GM12878 (cell line): ENCODE results near the gene PDE9A.

Experiments used
- CEBPB ChIP-seq, 2 experiments: fragments of 150-350 bp in 1 of 2; IDR thresholded peaks; 2 replicates each; pipeline ENCODE4 v1.6.1; 2012 to 2014; ENCODE audit warnings: low read depth in 2 of 2, low read length in 2 of 2, borderline replicate concordance in 1 of 2, inconsistent platforms in 1 of 2
- EGR1 ChIP-seq, 2 experiments: IDR thresholded peaks; 1 replicate in 1 of 2; 2 replicates in 1 of 2; pipeline ENCODE4 v1.6.1; 2011 to 2012; ENCODE audit warnings: low read depth in 2 of 2, low read length in 2 of 2, borderline replicate concordance in 1 of 2, mild to moderate bottlenecking in 1 of 2, moderate library complexity in 1 of 2
- EZH2 ChIP-seq: IDR thresholded peaks from 2 replicates; pipeline ENCODE4 v1.6.1; 2012; ENCODE audit warnings: low read depth, mild to moderate bottlenecking, control low read depth, inconsistent platforms, low read length, borderline replicate concordance; ENCODE audit not compliant: control insufficient read depth
- NRF1 ChIP-seq: conservative IDR thresholded peaks from 2 replicates; pipeline ENCODE4 v1.6.1; 2011; ENCODE audit warnings: mild to moderate bottlenecking, low read depth, low read length, improper control_type of control experiment
- POLR2AphosphoS2 ChIP-seq: IDR thresholded peaks from 2 replicates; pipeline ENCODE4 v1.6.1; 2011; ENCODE audit warnings: low read depth, mild to moderate bottlenecking, low read length, improper control_type of control experiment, moderate library complexity
- RAD21 ChIP-seq: IDR thresholded peaks from 2 replicates; pipeline ENCODE4 v1.6.1; 2011; ENCODE audit warnings: mild to moderate bottlenecking, low read depth, low read length, moderate library complexity; ENCODE audit not compliant: insufficient read depth
- SPI1 ChIP-seq: IDR thresholded peaks from 2 replicates; pipeline ENCODE4 v1.6.1; 2011; ENCODE audit warnings: low read depth, mild to moderate bottlenecking, low read length, moderate library complexity, borderline replicate concordance; ENCODE audit not compliant: insufficient read depth
- SUPT20H ChIP-seq: IDR thresholded peaks from 2 replicates; pipeline ENCODE4 v1.6.1; 2011; ENCODE audit warnings: low read depth, mild to moderate bottlenecking, low read length, moderate library complexity, borderline replicate concordance; ENCODE audit not compliant: control insufficient read depth

- TF ChIP-seq EZH2 (no peak), EGR1 (IDR thresholded peaks at IDR 0.05; ENCODE audit: borderline replicate concordance in 1 of 2, low read depth in 2 of 2, low read length in 2 of 2) (no peak), CEBPB (IDR thresholded peaks at IDR 0.05; ENCODE audit: borderline replicate concordance in 1 of 2, low read depth in 2 of 2, low read length in 2 of 2) (no peak), POLR2AphosphoS2 (no peak), NRF1 (no peak), RAD21 (no peak), SPI1 (no peak), SUPT20H (no peak)
These were observed 27.2 kb upstream of the PDE9A start for GRCh38 chr21:42626171-42626570.
